Stimulated activated naive CD4-positive, alpha-beta T cell treated with Interleukin-2 at 50 U/mL for 16 hours (primary cell): Measurements from ENCODE around the gene TWF2.

ENCODE experiments used
- DNase-seq: peaks from one replicate; lab custom pipeline; 2025; lab: John Stamatoyannopoulos, UW

TWF2 gene

GRCh38 chr3:52202384-52203077 is 36.4 kb downstream of the TWF2 start:
- DNase-seq, result no peak

- DNase-seq, result no peak
Measured at GRCh38 chr3:52200981-52201679, 37.8 kb downstream of the TWF2 start.

DNA sequence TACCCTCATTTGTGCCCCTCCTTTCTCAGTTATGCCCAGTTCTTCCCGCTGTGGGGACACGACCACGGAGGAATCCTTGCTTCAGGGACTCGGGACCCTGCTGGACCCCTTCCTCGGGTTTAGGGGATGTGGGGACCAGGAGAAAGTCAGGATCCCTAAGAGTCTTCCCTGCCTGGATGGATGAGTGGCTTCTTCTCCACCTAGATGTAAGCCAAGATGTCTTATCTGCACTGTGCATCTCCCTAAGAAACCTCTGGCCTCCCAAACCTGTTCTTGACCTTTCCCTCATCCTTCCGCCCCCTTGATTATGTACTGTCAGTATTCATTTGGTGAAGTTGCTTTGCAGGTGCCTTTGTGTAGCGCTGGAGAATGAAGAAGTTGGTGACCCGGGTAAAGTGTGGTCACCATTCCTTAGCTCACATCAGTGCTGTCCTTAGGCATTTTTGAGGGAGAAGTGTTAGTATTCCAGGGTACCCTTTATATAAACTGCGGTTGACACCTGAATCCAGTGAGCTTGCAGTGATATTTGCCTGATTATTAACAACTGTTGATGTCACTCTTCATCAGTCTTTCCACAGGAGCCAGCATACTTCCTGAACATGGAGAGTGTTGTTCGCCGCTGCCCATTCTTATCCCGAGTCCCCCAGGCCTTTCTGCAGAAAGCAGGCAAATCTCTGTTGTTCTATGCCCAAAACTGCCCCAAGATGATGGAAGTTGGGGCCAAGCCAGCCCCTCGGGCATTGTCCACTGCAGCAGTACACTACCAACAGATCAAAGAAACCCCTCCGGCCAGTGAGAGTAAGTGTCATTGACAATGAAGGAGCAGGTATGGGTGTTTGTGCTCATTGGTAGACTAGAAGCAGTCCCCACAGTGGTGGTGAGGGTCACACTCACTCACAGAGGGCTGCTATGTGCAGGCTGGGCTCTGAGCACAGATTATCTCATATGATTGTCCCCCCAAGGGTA is 40.0 kb downstream of the TWF2 start:
- DNase-seq, result no peak

DNA sequence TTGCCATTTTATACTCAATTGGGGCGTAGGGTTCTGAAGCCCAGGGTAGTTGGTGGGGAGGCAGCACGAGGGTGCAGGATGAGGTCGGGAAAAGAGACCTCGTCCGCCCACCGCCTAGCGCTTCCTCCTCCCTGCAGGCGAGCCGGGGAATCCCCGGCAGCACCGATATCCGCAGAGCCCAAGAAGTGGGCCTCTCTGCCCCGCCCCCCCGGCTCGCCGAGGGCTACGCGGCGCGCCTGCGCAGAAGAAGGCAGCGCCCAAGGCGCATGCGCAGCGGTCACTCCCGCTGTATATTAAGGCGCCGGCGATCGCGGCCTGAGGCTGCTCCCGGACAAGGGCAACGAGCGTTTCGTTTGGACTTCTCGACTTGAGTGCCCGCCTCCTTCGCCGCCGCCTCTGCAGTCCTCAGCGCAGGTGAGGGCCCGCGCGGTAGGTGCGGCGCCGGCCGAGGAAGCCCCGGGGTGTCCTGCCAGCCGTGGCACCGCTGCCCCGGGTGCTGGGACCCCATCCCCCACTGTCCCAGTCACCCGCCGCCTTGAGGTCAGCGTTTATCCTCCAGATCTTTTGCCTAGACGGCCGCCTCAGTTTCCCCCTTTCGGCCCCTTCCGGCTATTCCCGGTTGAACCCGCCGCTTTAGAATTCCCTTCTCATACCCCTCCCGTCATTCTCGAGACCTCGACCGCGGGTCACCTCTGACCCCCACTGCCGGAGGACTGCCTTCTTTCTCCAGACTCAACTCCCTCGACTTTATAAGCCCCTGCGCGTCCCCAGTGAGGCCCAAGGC is 40.9 kb downstream of the TWF2 start, which contains the start of gene ALAS1:
Gene ALAS1, plus strand, starts transcription at position 319 of the 784 bp plus-strand sequence. CDS start 1,082 bp downstream, outside the sequence.
- DNase-seq, result peak; percentile 85

DNA sequence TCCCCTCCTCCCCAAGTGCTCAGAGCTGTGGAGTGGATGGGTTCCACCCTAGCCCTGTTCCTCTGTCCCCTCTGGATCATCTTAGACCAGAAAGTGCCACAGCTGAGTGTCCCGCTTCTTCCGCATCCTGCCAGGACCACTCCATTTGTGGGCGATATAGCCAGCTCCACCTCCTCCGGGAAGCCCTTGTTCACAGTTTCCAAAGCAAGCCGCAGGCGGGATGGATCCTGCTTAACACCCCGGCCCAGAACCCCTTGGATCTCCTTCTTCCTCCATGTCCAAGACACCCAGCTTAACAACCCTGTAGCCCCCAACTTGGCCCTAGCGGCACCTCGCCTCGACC is 41.5 kb downstream of the TWF2 start:
- no peak for DNase-seq

GRCh38 chr3:52196977-52197376 is 42.0 kb downstream of the TWF2 start:
- no peak for DNase-seq

DNA sequence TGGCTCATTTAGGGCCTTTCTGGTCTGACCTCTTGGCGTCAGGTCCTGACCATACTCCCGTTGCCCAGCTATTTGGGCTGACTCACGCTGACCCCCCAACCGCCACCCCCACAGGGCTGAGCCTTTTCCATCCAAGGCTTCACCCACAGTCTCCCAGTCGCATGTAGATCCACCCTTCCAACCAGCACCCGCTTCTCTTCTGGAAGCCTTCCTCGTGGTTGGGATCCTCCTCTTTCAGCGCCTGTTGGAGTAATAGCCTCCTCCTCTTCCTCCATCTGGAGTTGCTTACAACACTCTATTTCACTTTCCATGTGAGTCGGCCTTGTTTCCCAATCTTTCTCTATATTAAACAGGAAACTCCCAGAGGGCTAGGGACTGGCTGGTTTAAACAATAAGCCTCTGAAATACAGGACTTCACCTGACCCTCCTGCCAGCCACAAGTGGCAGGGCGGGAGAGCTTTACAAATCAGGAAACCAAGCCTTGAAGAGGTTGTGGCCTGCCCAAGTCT is 43.1 kb downstream of the TWF2 start:
- DNase-seq, result no peak

GRCh38 chr3:52195291-52195597 is 43.7 kb downstream of the TWF2 start:
- DNase-seq, result no peak

DNA sequence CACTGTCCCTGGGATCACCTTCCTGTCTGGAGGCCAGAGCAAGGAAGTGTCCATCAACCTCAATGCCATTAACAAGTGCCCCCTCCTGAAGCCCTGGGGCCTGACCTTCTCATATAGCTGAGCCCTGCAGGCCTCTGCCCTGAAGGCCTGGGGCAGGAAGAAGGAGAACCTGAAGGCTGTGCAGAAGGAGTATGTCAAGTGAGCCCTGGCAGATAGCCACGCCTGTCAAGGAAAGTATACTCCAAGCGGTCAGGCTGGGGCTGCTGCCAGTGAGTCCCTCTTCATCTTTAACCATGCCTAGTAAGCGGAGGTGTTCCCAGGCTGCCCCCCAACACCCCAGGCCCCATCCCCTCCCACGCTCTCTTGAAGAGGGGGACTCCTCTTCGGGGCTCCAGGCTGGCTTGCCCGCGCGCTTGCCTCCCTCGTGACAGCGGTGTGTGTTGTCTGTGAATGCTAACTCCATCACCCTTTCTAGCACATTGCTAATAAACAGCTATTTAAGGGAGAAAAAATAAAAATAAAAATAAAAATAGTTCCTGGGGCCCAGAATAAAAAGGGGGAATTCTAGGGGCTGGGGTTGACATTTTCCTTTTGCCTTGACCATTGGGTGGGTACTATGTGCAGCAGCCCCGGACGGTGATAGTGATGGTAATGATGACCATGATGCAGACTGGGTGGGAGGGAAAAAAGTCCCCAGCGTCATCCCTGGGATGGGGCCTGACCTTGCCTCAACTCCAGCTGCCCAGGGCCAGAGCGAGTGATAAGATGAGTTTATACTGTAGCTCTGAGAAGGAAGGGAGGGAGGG is 44.3 kb downstream of the TWF2 start:
- no peak for DNase-seq

DNA sequence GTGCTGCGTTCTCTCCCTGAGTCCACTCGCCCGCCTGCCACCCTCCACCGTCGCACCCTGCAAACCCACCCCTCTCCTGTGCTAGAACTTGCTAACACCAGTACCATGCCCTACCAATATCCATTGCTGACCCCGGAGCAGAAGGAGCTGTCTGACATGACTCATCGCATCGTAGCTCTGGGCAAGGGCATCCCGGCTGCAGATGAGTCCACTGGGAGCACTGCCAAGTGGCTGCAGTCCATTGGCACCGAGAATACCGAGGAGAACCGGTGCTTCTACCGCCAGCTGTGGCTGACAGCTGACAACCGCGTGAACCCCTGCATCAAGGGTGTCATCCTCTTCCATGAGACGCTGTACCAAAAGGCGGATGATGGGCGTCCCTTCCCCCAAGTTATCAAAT is 45.9 kb downstream of the TWF2 start:
- DNase-seq, result no peak

DNA sequence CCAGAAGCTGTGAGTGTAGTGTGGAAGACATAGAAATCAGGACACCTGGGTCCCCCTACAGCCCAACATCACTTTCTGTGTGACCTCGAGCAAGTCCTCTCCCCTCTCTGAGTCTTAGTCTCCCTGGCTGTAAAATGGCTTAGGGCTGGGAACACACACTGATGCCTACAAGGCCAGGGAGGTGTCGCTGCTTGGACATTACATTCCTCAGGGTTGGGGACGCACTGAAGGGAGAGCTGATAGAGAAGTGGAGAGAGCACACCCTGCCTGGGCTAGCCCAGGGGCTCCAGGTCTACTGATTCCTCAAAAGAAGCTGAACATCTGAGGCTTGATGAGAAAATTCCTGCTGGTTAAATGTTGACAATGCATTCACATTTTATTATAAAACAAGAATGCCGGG is 47.3 kb downstream of the TWF2 start:
- no peak for DNase-seq

GRCh38 chr3:52190294-52191074 is 48.5 kb downstream of the TWF2 start:
- no peak for DNase-seq

GRCh38 chr3:52188556-52188955 is 50.4 kb downstream of the TWF2 start:
- DNase-seq, result no peak

DNA sequence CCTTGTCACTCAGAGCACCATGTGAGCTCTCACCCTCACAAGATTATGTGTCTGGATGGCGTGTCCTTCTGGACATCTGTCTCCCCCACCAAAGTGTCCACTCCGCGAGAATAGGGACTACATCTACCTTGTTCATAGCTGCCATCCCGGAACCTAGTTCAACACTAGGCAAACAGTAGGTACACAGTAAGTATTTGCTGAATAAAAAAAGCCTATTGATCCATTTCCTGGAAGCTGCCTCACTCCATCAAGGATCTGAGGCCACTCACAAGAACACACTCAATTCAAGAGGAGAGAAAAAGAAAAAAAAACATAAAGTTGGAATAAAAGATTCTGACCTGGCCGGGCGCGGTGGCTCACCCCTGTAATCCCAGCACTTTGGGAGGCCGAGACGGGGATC is 52.2 kb downstream of the TWF2 start:
- DNase-seq, result no peak

DNA sequence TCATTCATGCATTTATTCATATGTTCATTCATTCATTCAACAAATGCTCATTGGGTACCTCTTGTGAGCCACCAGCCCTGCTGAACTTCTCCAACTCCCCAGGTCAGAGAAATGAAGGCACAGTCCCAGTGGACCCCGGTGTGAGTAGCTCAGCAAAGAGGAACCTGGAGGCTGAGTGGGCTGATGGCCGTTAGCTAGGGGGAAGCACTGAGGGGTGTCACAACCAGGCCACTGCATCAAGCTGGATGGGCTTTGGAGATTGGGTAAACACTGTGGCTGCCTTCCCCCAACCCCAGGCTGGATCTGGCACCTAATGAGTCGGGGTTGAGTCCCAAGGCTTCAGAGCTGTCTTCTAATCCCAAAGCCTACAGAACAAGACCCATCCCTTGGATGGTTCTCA is 53.1 kb downstream of the TWF2 start:
- DNase-seq, result no peak

DNA sequence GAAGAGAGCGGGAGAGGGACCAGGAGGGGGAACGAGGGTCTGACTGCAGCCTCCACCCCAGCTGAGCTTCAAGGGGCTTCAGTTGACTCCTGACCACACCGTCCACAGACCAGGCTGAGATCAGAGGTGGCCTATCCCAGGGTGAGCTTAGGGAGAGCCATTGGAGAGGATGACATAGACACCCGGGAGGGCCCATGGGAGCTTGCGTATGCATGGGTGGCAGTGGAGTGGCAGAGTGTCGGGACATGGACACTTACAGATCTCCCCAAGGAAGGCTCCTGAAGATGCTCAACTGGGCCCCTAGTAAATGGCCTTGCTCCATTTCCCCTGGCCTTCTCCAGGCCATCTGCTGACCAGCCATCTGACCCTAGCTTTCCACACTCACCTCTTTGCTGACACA is 53.6 kb downstream of the TWF2 start:
- no peak for DNase-seq

DNA sequence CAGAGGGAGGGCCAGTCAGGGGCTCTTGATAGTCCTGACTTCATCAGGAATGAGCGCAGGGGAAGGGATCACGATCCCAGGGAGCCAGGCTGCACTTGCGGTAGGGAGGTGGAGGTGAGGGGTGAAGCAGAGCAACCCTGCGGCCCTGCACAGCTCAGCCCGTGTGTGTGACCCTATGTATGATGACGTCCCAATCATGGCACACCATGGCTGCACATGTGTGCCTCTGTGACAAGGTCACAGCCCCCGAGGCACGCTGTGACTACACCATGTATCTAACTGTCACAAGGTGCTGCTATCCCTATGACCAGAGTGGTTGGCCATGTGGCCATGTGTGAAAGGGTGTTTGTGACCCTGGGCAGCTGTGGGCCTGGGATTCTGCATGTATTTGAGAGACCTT is 54.3 kb downstream of the TWF2 start:
- no peak for DNase-seq

DNA sequence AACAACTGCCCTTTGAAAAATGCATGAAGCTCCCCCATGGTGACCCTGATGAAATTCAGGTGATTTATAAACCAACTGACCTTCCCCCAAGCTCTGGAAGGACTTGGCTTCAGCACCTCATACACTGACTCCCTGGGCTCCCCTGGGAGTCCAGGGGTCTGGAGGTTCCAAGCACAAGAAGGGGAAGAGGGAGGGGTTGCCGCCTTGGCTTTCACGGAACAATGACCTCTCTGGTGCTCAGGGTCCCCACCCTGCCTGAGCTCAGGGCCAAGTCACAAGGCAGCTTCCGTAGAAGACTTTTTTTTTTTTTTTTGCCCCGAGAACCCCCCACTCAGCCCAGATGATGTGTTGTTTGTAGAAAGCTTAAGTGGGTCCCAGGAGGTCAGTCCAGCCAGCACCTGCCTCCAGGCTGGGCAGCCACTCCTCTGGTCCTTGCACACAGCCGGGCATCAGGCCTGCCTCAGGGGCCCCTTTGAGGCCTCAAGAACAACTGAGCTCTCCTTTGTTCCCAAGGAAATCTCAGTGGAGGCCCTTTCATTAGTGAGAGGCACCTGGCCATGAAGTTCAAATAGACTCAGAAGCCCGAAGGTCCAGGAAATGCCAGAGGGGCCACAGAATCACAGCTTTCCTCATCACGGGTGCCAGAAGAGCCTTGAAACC is 55.0 kb downstream of the TWF2 start:
- DNase-seq, result no peak

DNA sequence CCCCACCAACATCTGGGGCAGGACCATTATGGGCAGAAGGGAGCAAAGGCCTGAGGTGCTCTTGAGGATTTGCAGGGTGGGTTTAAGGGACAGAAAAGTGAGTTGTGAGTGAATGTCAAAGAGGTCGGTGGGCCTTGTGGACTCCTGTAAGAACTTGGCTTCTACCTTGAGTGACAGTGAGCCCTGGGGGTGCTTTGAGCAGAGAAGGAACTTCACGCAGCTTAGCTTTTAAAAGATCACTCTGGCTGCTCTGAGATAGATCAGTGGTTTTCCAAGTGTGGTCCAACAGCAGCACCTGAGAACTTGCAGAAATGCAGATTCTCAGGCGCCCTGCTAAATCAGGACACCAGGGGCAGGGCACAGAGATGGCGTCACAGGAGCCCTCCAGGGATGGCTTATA is 56.3 kb downstream of the TWF2 start:
- DNase-seq, result no peak

GRCh38 chr3:52182196-52182595 is 56.8 kb downstream of the TWF2 start:
- DNase-seq, result no peak
